CD4-positive, alpha-beta T cell (primary cell): ENCODE measurements around the gene VPS52. TPM values are rescaled to one million over a fixed set of nuclear protein-coding genes. Genes with fewer than 3 reads are reported as not detected.

ENCODE experiments used
- ATAC-seq: fragments of 200-7000 bp; cut with Tn5 transposase; one replicate; pipeline ENCODE4 v1.10.0; 2022; ENCODE audit warnings: mild to moderate bottlenecking; ENCODE audit not compliant: poor library complexity
- CTCF ChIA-PET: fragments of 350-600 bp; sonication (Branson Sonifier 250); formaldehyde crosslinking; loops from one replicate; lab custom pipeline; 2021; ENCODE audit warnings: antibody characterized with exemption, inconsistent platforms; lab: Charles Lee
- POLR2A ChIA-PET: fragments of 350-600 bp; sonication (Branson Sonifier 250); formaldehyde crosslinking; loops from one replicate; lab custom pipeline; 2021; ENCODE audit warnings: antibody characterized with exemption, inconsistent platforms; lab: Charles Lee
- DNase-seq, 14 experiments: peaks; one replicate each; pipeline ENCODE4 v3.0.0-alpha.2; 2013 to 2020; ENCODE audit warnings: mixed read lengths in 2 of 14
- H3K27ac ChIP-seq, 2 donors: one replicate each; pipeline versions ENCODE4 v1.5.1 to v1.7.0; 2013; ENCODE audit warnings: low read length in 2 of 2, low read depth in 1 of 2, mild to moderate bottlenecking in 1 of 2
- H3K27me3 ChIP-seq, 2 experiments: 1 replicate in 1 of 2; 2 replicates in 1 of 2; pipeline versions ENCODE4 v1.6.1 to v1.7.0; 2013; ENCODE audit warnings: low read length in 2 of 2, control low read depth in 1 of 2, mild to moderate bottlenecking in 1 of 2, moderate library complexity in 1 of 2; ENCODE audit not compliant: insufficient read depth in 2 of 2, control insufficient read depth in 1 of 2
- H3K36me3 ChIP-seq: one replicate; pipeline ENCODE4 v1.6.1; 2013; ENCODE audit warnings: low read length, control low read depth; ENCODE audit not compliant: insufficient read depth
- H3K4me1 ChIP-seq: one replicate; pipeline ENCODE4 v1.6.1; 2013; ENCODE audit warnings: low read length, control low read depth; ENCODE audit not compliant: insufficient read depth
- H3K4me3 ChIP-seq: one replicate; pipeline ENCODE4 v1.5.1; 2013; ENCODE audit warnings: mild to moderate bottlenecking, low read length, moderate library complexity
- H3K9me3 ChIP-seq, 2 experiments: 1 replicate in 1 of 2; 2 replicates in 1 of 2; pipeline versions ENCODE4 v1.6.1 to v1.7.0; 2013; ENCODE audit warnings: low read length in 2 of 2, mild to moderate bottlenecking in 2 of 2, control low read depth in 1 of 2, moderate library complexity in 1 of 2; ENCODE audit not compliant: control insufficient read depth in 1 of 2, insufficient read depth in 1 of 2
- H3K27ac Mint-ChIP-seq: one replicate; pipeline ENCODE4 v1.8.0; 2020; ENCODE audit warnings: mixed read lengths
- H3K27me3 Mint-ChIP-seq: one replicate; pipeline ENCODE4 v1.8.0; 2021; ENCODE audit warnings: mixed read lengths
- H3K36me3 Mint-ChIP-seq: one replicate; pipeline ENCODE4 v1.8.0; 2021; ENCODE audit warnings: low read depth, mixed read lengths
- H3K4me1 Mint-ChIP-seq: one replicate; pipeline ENCODE4 v1.8.0; 2021; ENCODE audit warnings: low read depth, mixed read lengths
- H3K4me3 Mint-ChIP-seq: one replicate; pipeline ENCODE4 v1.8.0; 2020; ENCODE audit warnings: mild to moderate bottlenecking, mixed read lengths
- H3K9me3 Mint-ChIP-seq: one replicate; pipeline ENCODE4 v1.8.0; 2020; ENCODE audit warnings: mixed read lengths
- CTCF ChIP-seq: fragments of 200-600 bp; IDR thresholded peaks from one replicate; pipeline ENCODE4 v1.8.0; 2022; ENCODE audit warnings: antibody characterized with exemption, mild to moderate bottlenecking
- intact Hi-C, 2 experiments: fragments of 100-400 bp; cut with DNase I in 1 of 2; cut with micrococcal nuclease in 1 of 2; formaldehyde crosslinking; loops; one replicate each; pipeline versions ENCODE4 v1.15.1 to v1.9.0; 2023 to 2025; cut with DNase I, micrococcal nuclease
- total RNA-seq, 174 experiments: library from RNA in 2 of 174; stranded (reverse) in 2 of 174; gene quantifications; one replicate each; pipeline ENCODE4 v1.2.3 and lab custom pipeline; 2021 to 2026

The VPS52 gene
- total RNA-seq, 2 experiments from 2014 or later: 67.9 TPM

- ATAC-seq: peak; percentile 43
- intact Hi-C loops: loop anchor here (1.0 to 5.0 kb wide), 6 partner anchors 15 to 103 kb away; partner anchors contain the start of genes B3GALT4 (in 1 of the 2), CUTA (in 1 of the 2), RPS18 (in 1 of the 2) and VPS52 (in 1 of the 2)
- ChIA-PET POLR2A (interaction anchor here (0.8 to 4.9 kb wide), 8 partner anchors 15 to 342 kb away, joined by 3 to 84 read pairs (median 12); partner anchors contain the start of genes B3GALT4, PFDN6, RGL2 and RPS18), CTCF (interaction anchor here (1.5 to 2.8 kb wide), 2 partner anchors 14 to 37 kb away, joined by 4 to 14 read pairs; partner anchors contain the start of gene RGL2)
- Histone ChIP-seq H3K9me3 (no peaks in the 10 kb centered on the region), H3K4me1 (peaks cover 77% of the 10 kb centered on the region), H3K4me3 (peak within 1 kb of the TSS; percentile 79), H3K27me3 (no peaks in the 10 kb centered on the region), H3K36me3 (peaks cover 42% of the 10 kb centered on the region), H3K27ac (peak within 1 kb of the TSS; percentile 98 to 99)
- Mint-ChIP-seq H3K9me3 (no peaks in the 10 kb centered on the region), H3K27me3 (no peaks in the 10 kb centered on the region), H3K4me3 (peak within 1 kb of the TSS; percentile 97), H3K36me3 (peaks cover 65% of the 10 kb centered on the region), H3K4me1 (peaks cover 71% of the 10 kb centered on the region), H3K27ac (peak within 1 kb of the TSS; percentile 94)
- DNase-seq: peak; percentile 61 to 96 (median 76)
- TF ChIP-seq CTCF: no peak
Measured at GRCh38 chr6:33313709-33314514, 42.2 kb upstream of the VPS52 start, which contains the start of gene TAPBP. Gene TAPBP (minus strand): TSS chr6:33314078. CDS start chr6:33314041, 37 bp downstream.

GRCh38 chr6:33313105-33313708 is 41.5 kb upstream of the VPS52 start:
- Histone ChIP-seq H3K4me3 (peak overlapping the region; percentile 79), H3K27ac (peak overlapping the region; percentile 98 to 99), H3K36me3 (peaks cover 44% of the 10 kb centered on the region), H3K27me3 (no peaks in the 10 kb centered on the region), H3K4me1 (peaks cover 74% of the 10 kb centered on the region), H3K9me3 (no peaks in the 10 kb centered on the region)
- Mint-ChIP-seq H3K9me3 (no peaks in the 10 kb centered on the region), H3K27me3 (no peaks in the 10 kb centered on the region), H3K36me3 (peaks cover 65% of the 10 kb centered on the region), H3K4me3 (peak overlapping the region; percentile 97), H3K4me1 (peaks cover 69% of the 10 kb centered on the region), H3K27ac (peak overlapping the region; percentile 94)
- TF ChIP-seq CTCF: no peak
- DNase-seq: peak in 9 of 14 experiments; percentile 21 to 73 (median 51)
- ChIA-PET POLR2A (interaction anchor here (0.6 to 4.9 kb wide), 11 partner anchors 9 to 342 kb away, joined by 3 to 84 read pairs (median 6); partner anchors contain the start of genes B3GALT4, PFDN6, RGL2 and RPS18), CTCF (interaction anchor here (0.8 to 3.0 kb wide), 7 partner anchors 14 to 78 kb away, joined by 3 to 32 read pairs (median 3); partner anchors contain the start of genes KIFC1 and RGL2)
- ATAC-seq: no peak
- intact Hi-C loops: loop anchor here (1.0 to 5.0 kb wide), 5 partner anchors 14 to 104 kb away; partner anchors contain the start of genes B3GALT4 (in 1 of the 2), CUTA (in 1 of the 2), RPS18 (in 1 of the 2) and VPS52 (in 1 of the 2)
